ENCODE results near the gene TAAR2.

Gene TAAR2, protein sequence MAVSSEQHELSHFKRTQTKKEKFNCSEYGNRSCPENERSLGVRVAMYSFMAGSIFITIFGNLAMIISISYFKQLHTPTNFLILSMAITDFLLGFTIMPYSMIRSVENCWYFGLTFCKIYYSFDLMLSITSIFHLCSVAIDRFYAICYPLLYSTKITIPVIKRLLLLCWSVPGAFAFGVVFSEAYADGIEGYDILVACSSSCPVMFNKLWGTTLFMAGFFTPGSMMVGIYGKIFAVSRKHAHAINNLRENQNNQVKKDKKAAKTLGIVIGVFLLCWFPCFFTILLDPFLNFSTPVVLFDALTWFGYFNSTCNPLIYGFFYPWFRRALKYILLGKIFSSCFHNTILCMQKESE

DNA sequence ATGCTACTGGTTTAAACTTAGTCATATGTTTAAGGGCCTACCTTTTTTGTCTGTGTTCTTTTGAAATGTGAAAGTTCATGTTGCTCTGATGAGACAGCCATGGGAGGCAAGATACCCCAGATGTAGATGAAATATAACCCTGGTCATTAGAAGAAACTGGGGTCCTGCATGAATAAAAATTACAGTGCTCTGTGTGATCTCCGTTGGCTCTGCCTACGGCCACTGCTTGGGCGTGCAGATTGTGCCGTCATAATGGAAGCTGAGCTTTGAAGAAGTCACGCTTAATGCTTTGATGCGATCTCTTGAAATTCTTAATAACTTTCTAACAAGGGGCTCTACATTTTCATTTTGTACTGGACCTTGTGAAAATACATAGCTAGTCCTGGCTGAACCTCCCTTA, at the start of gene TAAR2:
TAAR2 (minus strand) TSS at position 101 of the 400 bp plus-strand sequence; CDS start at position 101, 0 bp downstream.
- no peaks in the 10 kb centered on the region for H3K27me3 ChIP-seq (ENCODE audit: control insufficient read depth, insufficient read depth, low read length)
- no peaks in the 10 kb centered on the region for H3K36me3 ChIP-seq (ENCODE audit: control insufficient read depth, insufficient read depth, low read length)
- no peak within 1 kb of the TSS for H3K4me3 ChIP-seq (ENCODE audit: low read depth, low read length)
- no peak within 1 kb of the TSS for H3K9ac ChIP-seq (ENCODE audit: low read depth, low read length)
- no peaks in the 10 kb centered on the region for H3K4me1 ChIP-seq (ENCODE audit: control insufficient read depth, insufficient read depth, low read length)
- H3K9me3 ChIP-seq (ENCODE audit: control insufficient read depth, insufficient read depth, low read length) = no peaks in the 10 kb centered on the region

DNA sequence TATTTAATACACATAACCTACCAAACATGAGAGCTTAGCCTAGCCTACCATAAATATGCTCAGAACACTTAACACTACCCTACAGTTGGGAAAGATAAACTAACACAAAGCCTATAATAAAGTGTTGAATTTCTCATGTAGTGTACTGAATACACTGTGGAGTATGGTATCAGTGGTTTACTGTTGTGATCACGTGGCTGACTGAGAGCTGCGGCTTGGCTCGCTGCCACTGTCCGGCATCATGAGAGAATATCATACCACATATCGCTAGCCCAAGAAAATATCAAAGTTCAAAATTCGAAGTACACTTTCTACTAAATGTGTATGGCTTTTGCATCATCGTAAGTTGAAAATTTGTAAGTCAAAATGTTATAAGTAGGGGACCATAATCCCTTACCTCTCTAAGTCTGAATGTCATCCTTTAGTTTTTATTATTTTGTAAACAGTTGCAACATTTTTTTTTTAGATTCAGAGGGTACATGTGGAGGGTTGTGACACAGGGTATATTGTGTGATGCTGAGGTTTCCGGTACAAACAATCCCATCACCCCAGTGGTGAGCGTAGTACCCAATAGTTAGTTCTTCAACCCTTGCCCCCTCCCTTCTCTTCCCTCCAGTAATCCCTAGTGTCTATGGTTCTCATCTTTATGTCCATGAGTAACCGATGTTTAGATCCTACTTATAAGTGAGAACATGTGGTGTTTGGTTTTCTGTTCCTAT, 49.5 kb upstream of the TAAR2 start:
- no peaks in the 10 kb centered on the region for H3K4me1 ChIP-seq (ENCODE audit: control insufficient read depth, insufficient read depth, low read length)
- H3K9ac ChIP-seq (ENCODE audit: low read depth, low read length) = no peak overlapping the region
- H3K4me3 ChIP-seq (ENCODE audit: low read depth, low read length) = no peak overlapping the region
- no peaks in the 10 kb centered on the region for H3K36me3 ChIP-seq (ENCODE audit: control insufficient read depth, insufficient read depth, low read length)
- no peaks in the 10 kb centered on the region for H3K27me3 ChIP-seq (ENCODE audit: control insufficient read depth, insufficient read depth, low read length)
- no peaks in the 10 kb centered on the region for H3K9me3 ChIP-seq (ENCODE audit: control insufficient read depth, insufficient read depth, low read length)

DNA sequence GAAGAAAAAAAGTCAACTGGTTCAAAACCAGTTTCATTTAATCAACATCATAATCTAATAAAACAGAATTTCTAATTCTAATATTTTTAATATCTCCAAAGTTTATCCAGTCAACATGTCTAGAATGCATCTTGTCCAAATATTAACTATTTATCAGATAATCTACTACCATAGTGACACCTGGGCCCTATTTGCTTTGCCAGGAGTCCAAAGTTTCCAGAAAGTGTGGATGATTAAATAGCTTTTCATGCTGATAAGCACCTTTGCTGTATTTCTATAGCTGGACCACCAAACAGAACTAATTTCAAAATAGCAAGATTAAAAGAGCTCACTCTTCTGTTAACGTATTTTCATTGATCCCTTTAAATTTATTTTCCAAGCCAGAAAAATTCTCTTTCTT, 47.2 kb upstream of the TAAR2 start:
- Histone ChIP-seq H3K36me3 (ENCODE audit: control insufficient read depth, insufficient read depth, low read length) (no peaks in the 10 kb centered on the region), H3K9me3 (ENCODE audit: control insufficient read depth, insufficient read depth, low read length) (no peaks in the 10 kb centered on the region), H3K9ac (ENCODE audit: low read depth, low read length) (no peak overlapping the region), H3K27me3 (ENCODE audit: control insufficient read depth, insufficient read depth, low read length) (no peaks in the 10 kb centered on the region), H3K4me3 (ENCODE audit: low read depth, low read length) (no peak overlapping the region), H3K4me1 (ENCODE audit: control insufficient read depth, insufficient read depth, low read length) (no peaks in the 10 kb centered on the region)

DNA sequence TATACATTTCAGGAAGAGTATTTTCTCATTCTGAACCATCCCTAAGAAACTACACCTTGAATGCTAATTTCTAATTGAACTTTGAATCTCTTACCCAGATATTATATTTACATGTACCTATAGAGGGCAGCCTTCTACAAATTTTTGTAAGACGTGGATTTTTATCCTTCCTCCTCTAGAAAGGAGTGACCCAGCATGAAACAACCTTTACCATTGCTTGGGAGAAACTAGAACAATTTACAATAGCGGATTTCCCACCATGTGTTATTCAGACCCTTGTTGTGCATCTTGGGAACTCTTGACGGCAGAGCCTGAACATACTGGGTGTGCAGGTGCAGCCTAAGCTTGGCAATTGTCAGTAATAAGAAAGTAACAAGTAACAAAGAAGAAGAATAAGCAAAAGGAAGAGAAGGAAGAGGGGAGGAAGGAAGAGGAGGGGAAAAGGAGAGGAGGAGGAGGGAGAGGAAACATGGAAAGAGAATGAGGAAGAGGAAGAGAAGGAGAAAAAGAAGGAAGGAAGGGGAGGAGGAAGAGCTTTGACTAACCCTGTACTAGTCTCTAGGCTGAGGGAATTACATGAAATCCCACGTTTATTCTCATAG, 45.7 kb upstream of the TAAR2 start:
- Histone ChIP-seq H3K36me3 (ENCODE audit: control insufficient read depth, insufficient read depth, low read length) (no peaks in the 10 kb centered on the region), H3K9ac (ENCODE audit: low read depth, low read length) (no peak overlapping the region), H3K4me3 (ENCODE audit: low read depth, low read length) (no peak overlapping the region), H3K9me3 (ENCODE audit: control insufficient read depth, insufficient read depth, low read length) (peaks cover under 1% of the 10 kb centered on the region), H3K27me3 (ENCODE audit: control insufficient read depth, insufficient read depth, low read length) (no peaks in the 10 kb centered on the region), H3K4me1 (ENCODE audit: control insufficient read depth, insufficient read depth, low read length) (no peaks in the 10 kb centered on the region)

DNA sequence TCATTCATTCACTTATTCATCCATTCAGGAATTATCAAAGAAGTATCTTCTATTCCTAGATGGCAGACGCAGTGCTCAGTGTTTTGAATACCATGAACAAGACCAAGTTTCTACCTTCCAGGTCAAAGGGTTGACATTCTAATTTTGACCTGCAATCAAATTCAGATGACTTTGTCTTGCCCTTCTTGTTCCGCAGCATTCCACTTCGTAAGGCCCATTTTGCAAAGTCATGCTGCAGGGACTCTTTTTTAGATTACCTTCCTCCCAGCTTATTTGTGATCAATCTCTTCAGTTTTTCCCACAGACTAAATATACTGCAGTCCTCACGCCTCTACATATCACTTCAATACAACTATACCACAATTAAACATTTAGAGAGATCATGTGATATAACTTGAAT, 42.0 kb upstream of the TAAR2 start:
- Histone ChIP-seq H3K4me1 (ENCODE audit: control insufficient read depth, insufficient read depth, low read length) (no peaks in the 10 kb centered on the region), H3K27me3 (ENCODE audit: control insufficient read depth, insufficient read depth, low read length) (no peaks in the 10 kb centered on the region), H3K4me3 (ENCODE audit: low read depth, low read length) (no peak overlapping the region)

DNA sequence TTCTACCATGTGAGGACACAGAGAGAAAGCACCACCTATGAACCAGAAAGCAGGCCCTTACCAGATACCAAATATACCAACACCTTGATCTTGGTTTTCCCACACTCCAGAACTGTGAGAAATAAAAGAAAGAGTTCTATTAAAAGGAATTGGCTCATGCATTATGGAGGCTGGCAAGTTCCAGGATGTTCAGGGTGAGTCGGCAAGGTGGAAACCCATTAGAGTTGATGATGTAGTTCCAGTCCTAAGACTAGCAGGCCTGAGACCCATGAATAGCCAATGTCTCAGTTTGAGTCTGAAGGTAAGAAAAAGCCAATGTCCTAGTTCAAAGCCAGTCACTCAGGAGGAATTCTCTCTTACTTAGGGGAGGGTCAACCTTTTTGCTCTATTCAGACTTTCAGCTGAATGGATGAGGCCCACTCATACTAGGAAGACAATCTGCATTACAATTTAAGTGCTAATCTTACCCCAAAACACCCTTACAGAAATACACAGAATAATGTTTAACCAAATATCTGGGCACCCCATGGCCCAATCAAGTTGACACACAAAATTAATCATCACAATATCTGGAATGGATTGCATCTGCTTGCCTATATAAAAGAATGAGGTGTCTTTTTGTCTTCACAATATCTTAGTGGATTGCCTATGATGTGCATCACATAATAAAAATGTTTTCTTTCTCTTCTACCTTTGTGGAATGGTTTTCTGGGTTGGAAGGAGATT, 40.4 kb upstream of the TAAR2 start:
- Histone ChIP-seq H3K9me3 (ENCODE audit: control insufficient read depth, insufficient read depth, low read length) (peaks cover 5% of the 10 kb centered on the region), H3K4me3 (ENCODE audit: low read depth, low read length) (no peak overlapping the region), H3K4me1 (ENCODE audit: control insufficient read depth, insufficient read depth, low read length) (no peaks in the 10 kb centered on the region), H3K9ac (ENCODE audit: low read depth, low read length) (no peak overlapping the region), H3K27me3 (ENCODE audit: control insufficient read depth, insufficient read depth, low read length) (no peaks in the 10 kb centered on the region), H3K36me3 (ENCODE audit: control insufficient read depth, insufficient read depth, low read length) (no peaks in the 10 kb centered on the region)

More for the DNA sequence above, 42.0 kb upstream of the TAAR2 start:
- H3K9me3 ChIP-seq (ENCODE audit: control insufficient read depth, insufficient read depth, low read length) = peaks cover 5% of the 10 kb centered on the region
- H3K9ac ChIP-seq (ENCODE audit: low read depth, low read length) = no peak overlapping the region
- H3K36me3 ChIP-seq (ENCODE audit: control insufficient read depth, insufficient read depth, low read length) = no peaks in the 10 kb centered on the region

DNA sequence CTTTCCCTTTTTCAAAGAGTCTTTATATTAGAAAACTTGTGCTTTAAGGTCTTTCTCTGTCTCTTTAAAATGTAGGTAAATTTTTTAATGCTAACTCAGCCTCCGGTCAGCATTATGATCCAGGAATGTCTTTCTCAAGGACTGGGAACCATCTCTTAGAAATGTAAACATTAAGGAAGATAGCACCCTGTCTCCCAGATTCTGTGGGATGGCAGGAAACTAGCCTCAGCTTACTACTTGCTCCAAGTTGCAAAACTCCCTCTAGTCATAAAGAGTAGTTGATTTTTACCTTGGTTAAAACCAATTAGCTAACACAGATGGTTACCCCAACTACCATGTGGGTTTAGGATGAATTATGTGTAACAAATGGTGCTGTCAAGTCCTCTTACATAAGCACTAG, 39.6 kb upstream of the TAAR2 start:
- H3K4me3 ChIP-seq (ENCODE audit: low read depth, low read length) = no peak overlapping the region
- no peaks in the 10 kb centered on the region for H3K36me3 ChIP-seq (ENCODE audit: control insufficient read depth, insufficient read depth, low read length)
- H3K4me1 ChIP-seq (ENCODE audit: control insufficient read depth, insufficient read depth, low read length) = no peaks in the 10 kb centered on the region
- H3K9ac ChIP-seq (ENCODE audit: low read depth, low read length) = no peak overlapping the region
- H3K9me3 ChIP-seq (ENCODE audit: control insufficient read depth, insufficient read depth, low read length) = peaks cover 5% of the 10 kb centered on the region
- no peaks in the 10 kb centered on the region for H3K27me3 ChIP-seq (ENCODE audit: control insufficient read depth, insufficient read depth, low read length)

DNA sequence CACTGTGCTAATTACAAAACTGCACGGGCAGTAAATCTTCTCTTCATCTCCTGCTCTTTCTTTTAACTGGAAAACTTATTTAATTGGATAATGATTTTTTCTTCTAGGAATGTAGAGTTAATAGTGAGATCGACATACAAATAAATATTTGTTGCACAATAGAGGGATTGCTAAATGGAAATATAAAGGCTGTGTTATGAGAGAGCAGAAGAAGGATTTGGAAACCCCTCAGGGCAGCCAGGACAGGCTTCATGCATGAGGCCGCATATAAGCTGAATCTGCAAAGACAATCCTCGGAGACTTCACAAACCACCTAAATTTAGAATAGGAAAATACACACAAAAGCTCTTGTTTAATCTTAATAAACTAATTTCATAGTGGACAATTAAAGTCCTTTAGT, 37.8 kb upstream of the TAAR2 start:
- Histone ChIP-seq H3K27me3 (ENCODE audit: control insufficient read depth, insufficient read depth, low read length) (no peaks in the 10 kb centered on the region), H3K9me3 (ENCODE audit: control insufficient read depth, insufficient read depth, low read length) (peaks cover 5% of the 10 kb centered on the region), H3K9ac (ENCODE audit: low read depth, low read length) (no peak overlapping the region), H3K4me3 (ENCODE audit: low read depth, low read length) (no peak overlapping the region), H3K4me1 (ENCODE audit: control insufficient read depth, insufficient read depth, low read length) (no peaks in the 10 kb centered on the region), H3K36me3 (ENCODE audit: control insufficient read depth, insufficient read depth, low read length) (no peaks in the 10 kb centered on the region)

DNA sequence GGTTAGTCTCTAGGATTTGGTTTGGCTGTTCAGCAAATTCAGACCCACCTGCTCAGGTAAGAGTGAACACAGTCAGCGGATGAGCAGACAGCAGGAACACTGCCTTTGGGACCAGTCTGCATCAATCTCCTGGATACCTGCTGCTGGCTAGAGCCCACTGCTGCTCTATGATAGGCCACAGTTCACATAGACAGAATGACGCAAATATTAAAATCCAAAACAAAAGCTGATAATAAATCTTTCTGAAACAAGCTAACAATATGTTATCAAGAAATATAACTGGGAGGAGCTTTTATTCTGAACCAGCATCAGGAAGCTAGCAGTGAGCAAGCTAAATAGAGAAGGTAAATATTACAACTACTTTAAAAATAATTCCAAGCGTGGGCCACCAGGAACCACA, 35.0 kb upstream of the TAAR2 start, which contains the start of gene TAAR1:
TAAR1 (minus strand) TSS at position 101 of the 400 bp plus-strand sequence. CDS start 13,179 bp downstream, outside the sequence.
- no peaks in the 10 kb centered on the region for H3K9me3 ChIP-seq (ENCODE audit: control insufficient read depth, insufficient read depth, low read length)
- H3K4me3 ChIP-seq (ENCODE audit: low read depth, low read length) = no peak within 1 kb of the TSS
- H3K36me3 ChIP-seq (ENCODE audit: control insufficient read depth, insufficient read depth, low read length) = no peaks in the 10 kb centered on the region
- H3K4me1 ChIP-seq (ENCODE audit: control insufficient read depth, insufficient read depth, low read length) = no peaks in the 10 kb centered on the region
- no peaks in the 10 kb centered on the region for H3K27me3 ChIP-seq (ENCODE audit: control insufficient read depth, insufficient read depth, low read length)
- H3K9ac ChIP-seq (ENCODE audit: low read depth, low read length) = no peak within 1 kb of the TSS

DNA sequence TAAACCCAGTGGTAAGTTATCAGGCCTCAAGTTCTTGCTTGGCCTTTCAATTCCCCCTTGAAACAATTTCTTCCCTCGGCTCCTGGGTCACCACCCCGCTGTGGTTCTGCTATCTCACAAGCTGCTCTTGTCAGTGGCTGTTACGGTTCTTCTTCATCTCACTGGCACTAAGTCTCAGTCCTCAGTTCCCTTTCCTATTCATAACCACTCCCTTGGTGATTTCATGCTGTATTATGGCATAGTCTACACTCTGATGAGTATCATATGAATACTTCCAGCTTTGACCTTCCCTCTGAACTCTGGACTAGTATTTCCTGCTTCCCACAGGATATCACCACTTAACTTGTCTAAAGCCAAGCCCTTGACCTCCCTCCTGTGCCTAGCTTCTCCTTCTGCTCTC, 27.0 kb upstream of the TAAR2 start:
- Histone ChIP-seq H3K4me1 (ENCODE audit: control insufficient read depth, insufficient read depth, low read length) (peaks cover 2% of the 10 kb centered on the region), H3K36me3 (ENCODE audit: control insufficient read depth, insufficient read depth, low read length) (no peaks in the 10 kb centered on the region), H3K9ac (ENCODE audit: low read depth, low read length) (no peak overlapping the region), H3K4me3 (ENCODE audit: low read depth, low read length) (no peak overlapping the region), H3K27me3 (ENCODE audit: control insufficient read depth, insufficient read depth, low read length) (no peaks in the 10 kb centered on the region), H3K9me3 (ENCODE audit: control insufficient read depth, insufficient read depth, low read length) (no peaks in the 10 kb centered on the region)

DNA sequence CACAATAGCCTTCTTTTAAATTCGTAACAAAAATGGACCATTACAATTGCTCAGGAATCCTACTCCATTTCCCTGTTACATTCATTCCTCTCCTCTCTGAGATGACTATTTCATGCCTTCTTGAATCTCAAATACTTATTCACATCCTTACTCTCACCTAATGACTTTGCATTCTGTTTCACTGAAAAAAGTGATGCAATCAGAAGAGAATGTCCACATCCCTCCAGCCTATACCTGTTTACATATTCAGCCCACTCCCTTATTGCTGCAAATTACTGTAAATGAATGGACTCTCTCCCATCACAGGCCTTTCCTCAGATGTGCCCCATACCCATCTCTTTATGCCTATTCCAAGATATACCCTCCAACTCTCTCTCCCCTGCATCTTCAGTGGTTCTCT, 26.4 kb upstream of the TAAR2 start:
- H3K9me3 ChIP-seq (ENCODE audit: control insufficient read depth, insufficient read depth, low read length) = no peaks in the 10 kb centered on the region
- no peaks in the 10 kb centered on the region for H3K27me3 ChIP-seq (ENCODE audit: control insufficient read depth, insufficient read depth, low read length)
- no peaks in the 10 kb centered on the region for H3K36me3 ChIP-seq (ENCODE audit: control insufficient read depth, insufficient read depth, low read length)
- no peak overlapping the region for H3K4me3 ChIP-seq (ENCODE audit: low read depth, low read length)
- no peak overlapping the region for H3K9ac ChIP-seq (ENCODE audit: low read depth, low read length)
- H3K4me1 ChIP-seq (ENCODE audit: control insufficient read depth, insufficient read depth, low read length) = peaks cover 2% of the 10 kb centered on the region
